Upper lobe of left lung (tissue), 4 donors: Measurements from ENCODE around the gene UTF1.
"Not testable (repeated sequence)": the region's sequence is repeated elsewhere in the genome, so short reads cannot be mapped to it uniquely, and the experiment has no call there.

ENCODE experiments used
- CTCF ChIP-seq, 6 experiments: fragments of 450-650 bp in 4 of 6; fragments of 200-600 bp in 2 of 6; sonication (generic) in 2 of 6; IDR thresholded peaks; one replicate each; pipeline ENCODE4 v1.5.1; 2016 to 2019; ENCODE audit warnings: antibody characterized with exemption in 6 of 6
- POLR2A ChIP-seq, 4 donors: fragments of 450-650 bp; IDR thresholded peaks; one replicate each; pipeline ENCODE4 v1.5.1; 2016 to 2017; ENCODE audit warnings: antibody characterized with exemption in 4 of 4, mild to moderate bottlenecking in 2 of 4

- not testable (repeated sequence) for TF ChIP-seq CTCF, POLR2A (IDR thresholded peaks at IDR 0.05)
Observed at GRCh38 chr10:133265052-133265451, 35.0 kb downstream of the UTF1 start.
